WTC11 (cell line): ENCODE measurements around the gene ABHD16B. TPM values are rescaled to one million over a fixed set of nuclear protein-coding genes. Genes with fewer than 3 reads are reported as not detected.

Source experiments
- ATAC-seq: fragments of 200-7000 bp; cut with Tn5 transposase; 2 replicates; pipeline ENCODE4 v1.10.0; 2021; ENCODE audit warnings: mild to moderate bottlenecking, moderate library complexity
- CTCF ChIA-PET: fragments of 300-600 bp; sonication (Branson Sonifier 250); formaldehyde crosslinking; loops from one replicate; lab custom pipeline; 2021; ENCODE audit warnings: antibody characterized with exemption; lab: Charles Lee
- POLR2A ChIA-PET: fragments of 350-600 bp; sonication (Branson Sonifier 250); formaldehyde crosslinking; loops from one replicate; lab custom pipeline; 2021; ENCODE audit warnings: antibody characterized with exemption; lab: Charles Lee
- DNase-seq: peaks from one replicate; pipeline ENCODE4 v3.0.0; 2021; ENCODE audit warnings: low spot score
- H3K27ac Mint-ChIP-seq: 2 replicates; pipeline ENCODE4 v1.8.0; 2021; ENCODE audit warnings: mixed read lengths
- H3K27me3 Mint-ChIP-seq: 2 replicates; pipeline ENCODE4 v1.8.0; 2021; ENCODE audit warnings: low read depth, mild to moderate bottlenecking, moderate library complexity, mixed read lengths
- H3K36me3 Mint-ChIP-seq: 2 replicates; pipeline ENCODE4 v1.8.0; 2021; ENCODE audit warnings: mixed read lengths
- H3K4me1 Mint-ChIP-seq: 2 replicates; pipeline ENCODE4 v1.8.0; 2022; ENCODE audit warnings: mixed read lengths
- H3K4me3 Mint-ChIP-seq: 2 replicates; pipeline ENCODE4 v1.8.0; 2021; ENCODE audit warnings: mild to moderate bottlenecking, moderate library complexity, mixed read lengths
- H3K9me3 Mint-ChIP-seq: 2 replicates; pipeline ENCODE4 v1.8.0; 2021; ENCODE audit warnings: mixed read lengths
- AFF4 ChIP-seq: sonication (generic); formaldehyde crosslinking; IDR thresholded peaks from 2 replicates; pipeline ENCODE4 v1.8.1; 2023; ENCODE audit warnings: mild to moderate bottlenecking, missing genetic modification reagents, borderline replicate concordance
- ATF1 ChIP-seq: sonication (generic); formaldehyde crosslinking; IDR thresholded peaks from 2 replicates; pipeline ENCODE4 v1.8.1; 2023; ENCODE audit warnings: mild to moderate bottlenecking, moderate library complexity, missing genetic modification reagents
- CREM ChIP-seq: sonication (generic); formaldehyde crosslinking; IDR thresholded peaks from 2 replicates; pipeline ENCODE4 v1.8.1; 2022; ENCODE audit warnings: mild to moderate bottlenecking, missing genetic modification reagents, moderate library complexity
- E2F5 ChIP-seq: sonication (generic); formaldehyde crosslinking; IDR thresholded peaks from 2 replicates; pipeline ENCODE4 v1.8.1; 2022; ENCODE audit warnings: mild to moderate bottlenecking, moderate library complexity, missing genetic modification reagents
- ESRRA ChIP-seq: sonication (generic); formaldehyde crosslinking; IDR thresholded peaks from 2 replicates; pipeline ENCODE4 v1.8.1; 2022; ENCODE audit warnings: mild to moderate bottlenecking, missing genetic modification reagents, borderline replicate concordance
- GABPB1 ChIP-seq: sonication (generic); formaldehyde crosslinking; IDR thresholded peaks from 2 replicates; pipeline ENCODE4 v1.8.1; 2023; ENCODE audit warnings: mild to moderate bottlenecking, missing genetic modification reagents
- GTF2I ChIP-seq: fragments of 250-450 bp; sonication (Bioruptor Pico); conservative IDR thresholded peaks from 2 replicates; pipeline ENCODE4 v1.4.0; 2021; ENCODE audit warnings: mild to moderate bottlenecking
- HMGXB4 ChIP-seq: sonication (generic); formaldehyde crosslinking; IDR thresholded peaks from 2 replicates; pipeline ENCODE4 v1.8.1; 2023; ENCODE audit warnings: mild to moderate bottlenecking, moderate library complexity, missing genetic modification reagents
- JUN ChIP-seq: sonication (generic); formaldehyde crosslinking; IDR thresholded peaks from 2 replicates; pipeline ENCODE4 v1.8.0; 2023; ENCODE audit warnings: mild to moderate bottlenecking, missing genetic modification reagents
- NFYB ChIP-seq: sonication (generic); formaldehyde crosslinking; conservative IDR thresholded peaks from 2 replicates; pipeline ENCODE4 v1.8.0; 2022; ENCODE audit warnings: low read depth, missing genetic modification reagents
- PRRX2 ChIP-seq: fragments of 250-450 bp; sonication (Bioruptor Pico); IDR thresholded peaks from 2 replicates; pipeline ENCODE4 v1.8.0; 2021; ENCODE audit warnings: mild to moderate bottlenecking
- SOX15 ChIP-seq: fragments of 250-450 bp; sonication (Bioruptor Pico); IDR thresholded peaks from 2 replicates; pipeline ENCODE4 v1.9.0; 2021; ENCODE audit warnings: mild to moderate bottlenecking
- ZNF138 ChIP-seq: sonication (generic); formaldehyde crosslinking; conservative IDR thresholded peaks from 2 replicates; pipeline ENCODE4 v1.8.1; 2022; ENCODE audit warnings: mild to moderate bottlenecking, moderate library complexity, missing genetic modification reagents
- ZNF396 ChIP-seq: fragments of 250-450 bp; sonication (Bioruptor Pico); IDR thresholded peaks from 2 replicates; pipeline ENCODE4 v1.8.0; 2021; ENCODE audit warnings: mild to moderate bottlenecking, moderate library complexity, borderline replicate concordance
- ZNF416 ChIP-seq: fragments of 250-450 bp; sonication (Bioruptor Pico); IDR thresholded peaks from 2 replicates; pipeline ENCODE4 v1.9.0; 2021; ENCODE audit warnings: mild to moderate bottlenecking, inconsistent platforms
- ZNF671 ChIP-seq: fragments of 250-450 bp; sonication (Bioruptor Pico); IDR thresholded peaks from 2 replicates; pipeline ENCODE4 v1.8.0; 2021; ENCODE audit warnings: mild to moderate bottlenecking
- total RNA-seq: library from RNA; stranded (reverse); gene quantifications from 3 replicates; pipeline ENCODE4 v1.2.3, GENCODE V29; 2021
- TF ChIP-seq, protein P1 (sequence below): sonication (generic); formaldehyde crosslinking; IDR thresholded peaks from 2 replicates; pipeline ENCODE4 v1.8.1; 2023; ENCODE audit warnings: mild to moderate bottlenecking, missing genetic modification reagents, moderate library complexity
- TF ChIP-seq, protein P2 (sequence below): sonication (generic); formaldehyde crosslinking; conservative IDR thresholded peaks from 2 replicates; pipeline ENCODE4 v1.8.1; 2022; ENCODE audit warnings: mild to moderate bottlenecking, missing genetic modification reagents
- TF ChIP-seq, protein P3 (sequence below): sonication (generic); formaldehyde crosslinking; IDR thresholded peaks from 2 replicates; pipeline ENCODE4 v1.8.0; 2022; ENCODE audit warnings: missing genetic modification reagents
- TF ChIP-seq, protein P4 (sequence below): sonication (generic); formaldehyde crosslinking; IDR thresholded peaks from 2 replicates; pipeline ENCODE4 v1.8.0; 2022; ENCODE audit warnings: mild to moderate bottlenecking, missing genetic modification reagents

Gene ABHD16B
- total RNA-seq, 1 experiment from 2014 or later = 0.11 TPM

- ChIA-PET POLR2A (interaction anchor here (1.0 kb wide), 1 partner anchor 115 kb away, joined by 3 read pairs; no protein-coding TSS in a partner anchor), CTCF (interaction anchor here (0.7 to 1.0 kb wide), 2 partner anchors 31 to 64 kb away, joined by 3 to 4 read pairs; no protein-coding TSS in a partner anchor)
- no peaks in the 10 kb centered on the region; the same call in 1 of the 2 replicates for H3K27me3 Mint-ChIP-seq
- TF ChIP-seq ATF1 (no peak), HMGXB4 (CRISPR knock-in tag) (no peak), ZNF671 (CRISPR knock-in tag) (no peak), CREM (CRISPR knock-in tag) (no peak), E2F5 (no peak), ZNF396 (CRISPR knock-in tag) (no peak), PRRX2 (CRISPR knock-in tag) (no peak), ZNF416 (CRISPR knock-in tag) (no peak), JUN (CRISPR knock-in tag) (no peak), AFF4 (CRISPR knock-in tag) (no peak)
- TF ChIP-seq, protein P1, sequence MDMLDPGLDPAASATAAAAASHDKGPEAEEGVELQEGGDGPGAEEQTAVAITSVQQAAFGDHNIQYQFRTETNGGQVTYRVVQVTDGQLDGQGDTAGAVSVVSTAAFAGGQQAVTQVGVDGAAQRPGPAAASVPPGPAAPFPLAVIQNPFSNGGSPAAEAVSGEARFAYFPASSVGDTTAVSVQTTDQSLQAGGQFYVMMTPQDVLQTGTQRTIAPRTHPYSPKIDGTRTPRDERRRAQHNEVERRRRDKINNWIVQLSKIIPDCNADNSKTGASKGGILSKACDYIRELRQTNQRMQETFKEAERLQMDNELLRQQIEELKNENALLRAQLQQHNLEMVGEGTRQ = no peak
- TF ChIP-seq, protein P2, sequence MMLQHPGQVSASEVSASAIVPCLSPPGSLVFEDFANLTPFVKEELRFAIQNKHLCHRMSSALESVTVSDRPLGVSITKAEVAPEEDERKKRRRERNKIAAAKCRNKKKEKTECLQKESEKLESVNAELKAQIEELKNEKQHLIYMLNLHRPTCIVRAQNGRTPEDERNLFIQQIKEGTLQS = no peak
- no peak for DNase-seq
- no peak overlapping the region for H3K27ac Mint-ChIP-seq
- H3K4me1 Mint-ChIP-seq = peaks cover 21% of the 10 kb centered on the region
- no peaks in the 10 kb centered on the region for H3K36me3 Mint-ChIP-seq
- H3K9me3 Mint-ChIP-seq = no peaks in the 10 kb centered on the region
- ATAC-seq = no peak
- no peak overlapping the region for H3K4me3 Mint-ChIP-seq
Observed at GRCh38 chr20:63839620-63840019, 21.7 kb upstream of the ABHD16B start.

- peak overlapping the region; percentile 50; the same call in 1 of the 2 replicates for H3K27ac Mint-ChIP-seq
- no peaks in the 10 kb centered on the region for H3K9me3 Mint-ChIP-seq
- DNase-seq (no peak), ATAC-seq (no peak)
- H3K36me3 Mint-ChIP-seq = no peaks in the 10 kb centered on the region
- peaks cover 20% of the 10 kb centered on the region for H3K4me1 Mint-ChIP-seq
- ChIA-PET POLR2A (interaction anchor here (1.0 kb wide), 1 partner anchor 114 kb away, joined by 3 read pairs; no protein-coding TSS in a partner anchor), CTCF (interaction anchor here (0.7 kb wide), 1 partner anchor 31 kb away, joined by 4 read pairs; no protein-coding TSS in a partner anchor)
- H3K4me3 Mint-ChIP-seq = no peak overlapping the region
- no peaks in the 10 kb centered on the region; the same call in 1 of the 2 replicates for H3K27me3 Mint-ChIP-seq
- TF ChIP-seq GTF2I (CRISPR knock-in tag) (no peak), ESRRA (CRISPR knock-in tag) (no peak), GABPB1 (no peak), ZNF138 (CRISPR knock-in tag) (no peak), NFYB (CRISPR knock-in tag) (no peak), SOX15 (CRISPR knock-in tag) (no peak)
- TF ChIP-seq, protein P3, sequence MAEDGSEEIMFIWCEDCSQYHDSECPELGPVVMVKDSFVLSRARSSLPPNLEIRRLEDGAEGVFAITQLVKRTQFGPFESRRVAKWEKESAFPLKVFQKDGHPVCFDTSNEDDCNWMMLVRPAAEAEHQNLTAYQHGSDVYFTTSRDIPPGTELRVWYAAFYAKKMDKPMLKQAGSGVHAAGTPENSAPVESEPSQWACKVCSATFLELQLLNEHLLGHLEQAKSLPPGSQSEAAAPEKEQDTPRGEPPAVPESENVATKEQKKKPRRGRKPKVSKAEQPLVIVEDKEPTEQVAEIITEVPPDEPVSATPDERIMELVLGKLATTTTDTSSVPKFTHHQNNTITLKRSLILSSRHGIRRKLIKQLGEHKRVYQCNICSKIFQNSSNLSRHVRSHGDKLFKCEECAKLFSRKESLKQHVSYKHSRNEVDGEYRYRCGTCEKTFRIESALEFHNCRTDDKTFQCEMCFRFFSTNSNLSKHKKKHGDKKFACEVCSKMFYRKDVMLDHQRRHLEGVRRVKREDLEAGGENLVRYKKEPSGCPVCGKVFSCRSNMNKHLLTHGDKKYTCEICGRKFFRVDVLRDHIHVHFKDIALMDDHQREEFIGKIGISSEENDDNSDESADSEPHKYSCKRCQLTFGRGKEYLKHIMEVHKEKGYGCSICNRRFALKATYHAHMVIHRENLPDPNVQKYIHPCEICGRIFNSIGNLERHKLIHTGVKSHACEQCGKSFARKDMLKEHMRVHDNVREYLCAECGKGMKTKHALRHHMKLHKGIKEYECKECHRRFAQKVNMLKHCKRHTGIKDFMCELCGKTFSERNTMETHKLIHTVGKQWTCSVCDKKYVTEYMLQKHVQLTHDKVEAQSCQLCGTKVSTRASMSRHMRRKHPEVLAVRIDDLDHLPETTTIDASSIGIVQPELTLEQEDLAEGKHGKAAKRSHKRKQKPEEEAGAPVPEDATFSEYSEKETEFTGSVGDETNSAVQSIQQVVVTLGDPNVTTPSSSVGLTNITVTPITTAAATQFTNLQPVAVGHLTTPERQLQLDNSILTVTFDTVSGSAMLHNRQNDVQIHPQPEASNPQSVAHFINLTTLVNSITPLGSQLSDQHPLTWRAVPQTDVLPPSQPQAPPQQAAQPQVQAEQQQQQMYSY = no peak
- TF ChIP-seq, protein P1 = no peak
- TF ChIP-seq, protein P4, sequence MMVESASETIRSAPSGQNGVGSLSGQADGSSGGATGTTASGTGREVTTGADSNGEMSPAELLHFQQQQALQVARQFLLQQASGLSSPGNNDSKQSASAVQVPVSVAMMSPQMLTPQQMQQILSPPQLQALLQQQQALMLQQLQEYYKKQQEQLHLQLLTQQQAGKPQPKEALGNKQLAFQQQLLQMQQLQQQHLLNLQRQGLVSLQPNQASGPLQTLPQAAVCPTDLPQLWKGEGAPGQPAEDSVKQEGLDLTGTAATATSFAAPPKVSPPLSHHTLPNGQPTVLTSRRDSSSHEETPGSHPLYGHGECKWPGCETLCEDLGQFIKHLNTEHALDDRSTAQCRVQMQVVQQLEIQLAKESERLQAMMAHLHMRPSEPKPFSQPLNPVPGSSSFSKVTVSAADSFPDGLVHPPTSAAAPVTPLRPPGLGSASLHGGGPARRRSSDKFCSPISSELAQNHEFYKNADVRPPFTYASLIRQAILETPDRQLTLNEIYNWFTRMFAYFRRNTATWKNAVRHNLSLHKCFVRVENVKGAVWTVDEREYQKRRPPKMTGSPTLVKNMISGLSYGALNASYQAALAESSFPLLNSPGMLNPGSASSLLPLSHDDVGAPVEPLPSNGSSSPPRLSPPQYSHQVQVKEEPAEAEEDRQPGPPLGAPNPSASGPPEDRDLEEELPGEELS = no peak
Observed at GRCh38 chr20:63840405-63840828, 20.9 kb upstream of the ABHD16B start.
